Thyroid gland (tissue), 4 donors: ENCODE results near the gene ARHGAP24.

Source experiments
- CTCF ChIP-seq, 6 experiments: fragments of 200-600 bp in 3 of 6; fragments of 450-650 bp in 3 of 6; sonication (generic) in 3 of 6; IDR thresholded peaks; one replicate each; pipeline ENCODE4 v1.5.1; 2016 to 2019; ENCODE audit warnings: antibody characterized with exemption in 6 of 6, mild to moderate bottlenecking in 2 of 6, inconsistent platforms in 1 of 6, moderate library complexity in 1 of 6
- POLR2A ChIP-seq, 2 donors: fragments of 450-650 bp; IDR thresholded peaks; one replicate each; pipeline ENCODE4 v1.6.1; 2017; ENCODE audit warnings: antibody characterized with exemption in 2 of 2, mild to moderate bottlenecking in 2 of 2, moderate library complexity in 1 of 2

GRCh38 chr4:85861064-85861765, 386.3 kb downstream of the ARHGAP24 start:
- no peak for TF ChIP-seq CTCF (IDR thresholded peaks at IDR 0.05)
- TF ChIP-seq POLR2A (IDR thresholded peaks at IDR 0.05) = no peak
